GM12878 (cell line): Measurements from ENCODE around the gene VGF. TPM values are rescaled to one million over a fixed set of nuclear protein-coding genes. Genes with fewer than 3 reads are reported as not detected.

Experiments
- ATAC-seq: fragments of 200-7000 bp; cut with Tn5 transposase; 3 replicates; pipeline ENCODE4 v1.9.1; 2020; ENCODE audit warnings: mild to moderate bottlenecking, moderate library complexity
- BruUV-seq: library from RNA; stranded (reverse); fragments of 400-500 nt; replicated peaks from 2 replicates; lab custom pipeline; 2021; lab: Mats Ljungman, UMichigan
- CTCF ChIA-PET: fragments of 300-600 bp; sonication (Branson Sonifier 250); formaldehyde crosslinking; extraction: SDS; loops from one replicate; lab custom pipeline; 2021; ENCODE audit warnings: inconsistent platforms; lab: Yijun Ruan, JAX
- POLR2A ChIA-PET: fragments of 350-600 bp; formaldehyde crosslinking; extraction: SDS; loops from one replicate; lab custom pipeline; 2021; ENCODE audit warnings: inconsistent platforms; lab: Charles Lee
- RAD21 ChIA-PET: fragments of 300-600 bp; sonication (Branson Sonifier 250); formaldehyde crosslinking; loops from one replicate; lab custom pipeline; 2023; ENCODE audit warnings: antibody characterized with exemption; ENCODE audit not compliant: unreplicated experiment; lab: Charles Lee
- SMC1A ChIA-PET: fragments of 300-600 bp; sonication (Branson Sonifier 250); formaldehyde crosslinking; loops from one replicate; lab custom pipeline; 2023; ENCODE audit not compliant: unreplicated experiment, uncharacterized antibody; lab: Charles Lee
- DNase-seq: peaks from one replicate; pipeline ENCODE4 v3.0.0-alpha.2; 2011; ENCODE audit warnings: low read depth, low spot score
- FAIRE-seq: peaks from 3 replicates; lab custom pipeline; 2011; peaks lifted over from hg19 to GRCh38; lab: Jason Lieb, UNC
- H2AFZ ChIP-seq: 2 replicates; pipeline ENCODE4 v1.6.0; 2011; ENCODE audit warnings: low read depth, low read length, control low read depth; ENCODE audit not compliant: control insufficient read depth
- H3K27ac ChIP-seq: 2 replicates; pipeline ENCODE4 v1.5.1; 2011; ENCODE audit warnings: control low read depth; ENCODE audit not compliant: control insufficient read depth, insufficient read depth
- H3K27me3 ChIP-seq, 2 experiments: replicated peaks in 1 of 2; 2 replicates each; pipeline versions ENCODE4 v1.6.0 to v1.6.1; 2011; ENCODE audit warnings: low read length in 1 of 2; ENCODE audit not compliant: control insufficient read depth in 2 of 2, insufficient read depth in 2 of 2
- H3K36me3 ChIP-seq, 2 experiments: 2 replicates each; pipeline ENCODE4 v1.5.1; 2011; ENCODE audit warnings: low read length in 1 of 2; ENCODE audit not compliant: control insufficient read depth in 2 of 2, insufficient read depth in 2 of 2
- H3K4me1 ChIP-seq: 2 replicates; pipeline ENCODE4 v1.6.1; 2011; ENCODE audit warnings: mild to moderate bottlenecking, low read length, moderate library complexity, mixed read lengths; ENCODE audit not compliant: control insufficient read depth, insufficient read depth
- H3K4me2 ChIP-seq: 2 replicates; pipeline ENCODE4 v1.6.0; 2011; ENCODE audit warnings: control low read depth; ENCODE audit not compliant: control insufficient read depth, insufficient read depth
- H3K4me3 ChIP-seq: fragments of 200-600 bp; sonication (generic); 2 replicates; pipeline ENCODE4 v1.5.1; 2016
- H3K79me2 ChIP-seq: 2 replicates; pipeline ENCODE4 v1.6.0; 2011; ENCODE audit warnings: low read length; ENCODE audit not compliant: control insufficient read depth, insufficient read depth
- H3K9ac ChIP-seq: 2 replicates; pipeline ENCODE4 v1.8.0; 2011; ENCODE audit warnings: low read length, control low read depth, mixed read lengths; ENCODE audit not compliant: control insufficient read depth, insufficient read depth
- H3K9me3 ChIP-seq: replicated peaks from 3 replicates; pipeline ENCODE4 v1.5.1; 2011; ENCODE audit warnings: mild to moderate bottlenecking, low read length; ENCODE audit not compliant: control insufficient read depth, insufficient read depth
- H4K20me1 ChIP-seq: 2 replicates; pipeline ENCODE4 v1.6.0; 2011; ENCODE audit not compliant: control insufficient read depth, insufficient read depth
- ATF3 ChIP-seq: IDR thresholded peaks from 2 replicates; pipeline ENCODE4 v1.6.1; 2011; ENCODE audit warnings: low read depth, mild to moderate bottlenecking, low read length, moderate library complexity, borderline replicate concordance; ENCODE audit errors: extremely low read depth
- BHLHE40 ChIP-seq, 2 experiments: fragments of 450-650 bp in 1 of 2; IDR thresholded peaks; 2 replicates each; pipeline ENCODE4 v1.6.1; 2011 to 2017; ENCODE audit warnings: low read depth in 2 of 2, borderline replicate concordance in 1 of 2, improper control_type of control experiment in 1 of 2, low read length in 1 of 2, mild to moderate bottlenecking in 1 of 2
- EZH2 ChIP-seq: IDR thresholded peaks from 2 replicates; pipeline ENCODE4 v1.6.1; 2012; ENCODE audit warnings: low read depth, mild to moderate bottlenecking, control low read depth, inconsistent platforms, low read length, borderline replicate concordance; ENCODE audit not compliant: control insufficient read depth
- HDAC2 ChIP-seq: fragments of 200-600 bp; sonication (generic); IDR thresholded peaks from 2 replicates; pipeline ENCODE4 v1.6.1; 2017
- IKZF2 ChIP-seq, 2 experiments: fragments of 450-650 bp; IDR thresholded peaks; 2 replicates each; pipeline ENCODE4 v1.6.1; 2017; ENCODE audit warnings: mild to moderate bottlenecking in 2 of 2, moderate library complexity in 2 of 2
- IRF3 ChIP-seq: fragments of 450-650 bp; IDR thresholded peaks from 2 replicates; pipeline ENCODE4 v1.6.1; 2014; ENCODE audit warnings: mild to moderate bottlenecking
- MYC ChIP-seq: IDR thresholded peaks from 2 replicates; pipeline ENCODE4 v1.6.1; 2011; ENCODE audit warnings: mild to moderate bottlenecking, low read length, moderate library complexity, inconsistent platforms; ENCODE audit not compliant: insufficient read depth, insufficient replicate concordance, insufficient read length, severe bottlenecking
- NFYB ChIP-seq: IDR thresholded peaks from 2 replicates; pipeline ENCODE4 v1.6.1; 2011; ENCODE audit warnings: low read depth, mild to moderate bottlenecking, low read length, improper control_type of control experiment, moderate library complexity; ENCODE audit not compliant: insufficient read depth
- NRF1 ChIP-seq: conservative IDR thresholded peaks from 2 replicates; pipeline ENCODE4 v1.6.1; 2011; ENCODE audit warnings: mild to moderate bottlenecking, low read depth, low read length, improper control_type of control experiment
- RAD51 ChIP-seq: fragments of 450-650 bp; IDR thresholded peaks from 2 replicates; pipeline ENCODE4 v1.6.1; 2016; ENCODE audit warnings: moderate library complexity, mild to moderate bottlenecking, inconsistent platforms
- RUNX3 ChIP-seq: IDR thresholded peaks from 2 replicates; pipeline ENCODE4 v1.6.1; 2012; ENCODE audit warnings: low read length, inconsistent platforms
- SRF ChIP-seq, 2 experiments: IDR thresholded peaks; 2 replicates each; pipeline ENCODE4 v1.6.1; 2011; ENCODE audit warnings: low read depth in 2 of 2, low read length in 2 of 2, mild to moderate bottlenecking in 1 of 2, moderate library complexity in 1 of 2
- YY1 ChIP-seq: IDR thresholded peaks from 2 replicates; pipeline ENCODE4 v1.6.1; 2011; ENCODE audit warnings: low read depth, mild to moderate bottlenecking, low read length
- ZBTB4 ChIP-seq: fragments of 450-650 bp; formaldehyde crosslinking; IDR thresholded peaks from 2 replicates; pipeline ENCODE4 v1.4.0; 2022; ENCODE audit warnings: mild to moderate bottlenecking, moderate library complexity
- ZNF207 ChIP-seq: fragments of 450-650 bp; IDR thresholded peaks from 2 replicates; pipeline ENCODE4 v1.6.1; 2014; ENCODE audit warnings: antibody characterized with exemption, mild to moderate bottlenecking, borderline replicate concordance
- ZNF24 ChIP-seq: fragments of 450-650 bp; IDR thresholded peaks from 2 replicates; pipeline ENCODE4 v1.6.1; 2017; ENCODE audit warnings: antibody characterized with exemption, mild to moderate bottlenecking
- WGBS: methylation state at CpG from one replicate; pipeline ENCODE4 v1.1.6; 2016; ENCODE audit warnings: low lambda C conversion rate; ENCODE audit not compliant: insufficient replicate concordance, insufficient coverage; ENCODE audit errors: missing lambda C conversion rate; 5-methylcytosine and 5-hydroxymethylcytosine counted together
- in situ Hi-C: fragments of 300-500 bp; cut with MboI; formaldehyde crosslinking; loops from 9 replicates; pipeline ENCODE4 v1.14.3; 2018; ENCODE audit warnings: mixed read lengths
- intact Hi-C: fragments of 100-400 bp; cut with micrococcal nuclease; formaldehyde crosslinking; loops from one replicate; pipeline ENCODE4 v1.14.2; 2022; ENCODE audit not compliant: unreplicated experiment
- polyA plus RNA-seq, 11 experiments: library from polyadenylated mRNA; depleted of rRNA in 4 of 11; unstranded in 6 of 11; stranded (reverse) in 5 of 11; fragments of >200 nt; fragmentation: Nextera tagmentation in 4 of 11; fragmentation: Illumina TruSeq in 1 of 11; extraction: Ambion mirVana in 4 of 11; extraction: Trizol in 1 of 11; gene quantifications; 1 replicate in 1 of 11; 2 replicates in 10 of 11; pipeline versions ENCODE4 v1.2.1 to v1.2.3, GENCODE V29; 2011 to 2016; ENCODE audit warnings: inconsistent platforms in 2 of 11, missing spikeins in 2 of 11, low read depth in 1 of 11
- total RNA-seq, 4 experiments: library from RNA; depleted of rRNA in 3 of 4; stranded (reverse); fragments of >200 nt in 3 of 4; fragmentation: Illumina TruSeq in 1 of 4; extraction: Trizol in 1 of 4; gene quantifications; 2 replicates each; pipeline versions ENCODE4 v1.2.1 to v1.2.3, GENCODE V29; 2013 to 2021

VGF gene
- total and polyA plus RNA-seq, 10 of the 15 experiments (the other 5 are each of a cell fraction or from before 2014, with no cell fraction given): 0.09 to 0.25 (median 0.17) TPM; not detected in 6

GRCh38 chr7:101133621-101134398, 31.6 kb downstream of the VGF start:
- Histone ChIP-seq H3K9me3 (no peaks in the 10 kb centered on the region), H3K4me1 (peaks cover 3% of the 10 kb centered on the region), H3K79me2 (no peaks in the 10 kb centered on the region), H3K9ac (no peak overlapping the region), H3K27ac (no peak overlapping the region), H3K36me3 (no peaks in the 10 kb centered on the region), H4K20me1 (no peaks in the 10 kb centered on the region), H3K27me3 (peaks cover 0 to 2% of the 10 kb centered on the region in 2 experiments; a peak in 2 of 4 replicates), H3K4me3 (no peak overlapping the region), H2AFZ (no peak overlapping the region), H3K4me2 (no peak overlapping the region)
- no TSS peak for BruUV-seq
- ATAC-seq: no peak
- intact Hi-C loops (no loop called here), in situ Hi-C loops (no loop called here)
- 17% methylated on average over 15 of the region's 15 CpGs for WGBS
- DNase-seq: no peak
- ChIA-PET RAD21 (interaction anchor here (0.6 to 2.3 kb wide), 10 partner anchors 9 to 149 kb away, joined by 3 to 13 read pairs (median 3); partner anchors contain the start of genes FIS1 and TRIM56), POLR2A (interaction anchor here (0.6 to 2.5 kb wide), 2 partner anchors 11 to 1200 kb away, joined by 3 to 12 read pairs; no protein-coding TSS in a partner anchor), SMC1A (interaction anchor here (0.6 to 3.1 kb wide), 6 partner anchors 10 to 413 kb away, joined by 3 to 12 read pairs (median 4); no protein-coding TSS in a partner anchor), CTCF (interaction anchor here (0.7 to 3.4 kb wide), 8 partner anchors 8 to 239 kb away, joined by 3 to 21 read pairs (median 6); partner anchors contain the start of gene VGF)
- TF ChIP-seq ATF3 (no peak), ZNF207 (no peak), SRF (IDR thresholded peaks at IDR 0.05; ENCODE audit: low read depth in 2 of 2, low read length in 2 of 2) (no peak), ZNF24 (no peak), NFYB (no peak), IRF3 (no peak), MYC (no peak), RUNX3 (no peak), EZH2 (no peak), NRF1 (no peak), BHLHE40 (IDR thresholded peaks at IDR 0.05; ENCODE audit: borderline replicate concordance in 1 of 2, low read depth in 2 of 2, low read length in 1 of 2) (no peak), IKZF2 (IDR thresholded peaks at IDR 0.05) (no peak), HDAC2 (no peak), ZBTB4 (CRISPR knock-in tag) (no peak), RAD51 (no peak), YY1 (no peak)
- no peak for FAIRE-seq
